Activated CD8-positive, alpha-beta memory T cell treated with anti-CD3 and anti-CD28 coated beads, Interleukin-2, amount 50 U/mL, for 24 hours (primary cell): ENCODE results near the gene SPIN4.
"Not testable (repeated sequence)": the region's sequence is repeated elsewhere in the genome, so short reads cannot be mapped to it uniquely, and the experiment has no call there.

Source experiments
- DNase-seq: peaks from one replicate; pipeline ENCODE4 v3.0.0-alpha.2; 2020; ENCODE audit errors: extremely low read depth

Gene SPIN4

GRCh38 chrX:63350941-63351616, at the start of gene SPIN4:
Gene SPIN4 (minus strand): TSS chrX:63351332. CDS start chrX:63350819, 513 bp downstream.
- DNase-seq: peak; percentile 17

GRCh38 chrX:63400340-63400739, 49.2 kb upstream of the SPIN4 start:
- DNase-seq: no peak

GRCh38 chrX:63394872-63395271, 43.7 kb upstream of the SPIN4 start:
- DNase-seq: no peak

- DNase-seq: not testable (repeated sequence)
Measured at GRCh38 chrX:63393094-63393493, 42.0 kb upstream of the SPIN4 start.

- no peak for DNase-seq
Measured at GRCh38 chrX:63387411-63387810, 36.3 kb upstream of the SPIN4 start.

- not testable (repeated sequence) for DNase-seq
Measured at GRCh38 chrX:63384263-63384662, 33.1 kb upstream of the SPIN4 start.

- DNase-seq: not testable (repeated sequence)
Measured at GRCh38 chrX:63373012-63373411, 21.9 kb upstream of the SPIN4 start.

- not testable (repeated sequence) for DNase-seq
Measured at GRCh38 chrX:63367699-63368098, 16.6 kb upstream of the SPIN4 start.

- DNase-seq: no peak
Measured at GRCh38 chrX:63363788-63364187, 12.7 kb upstream of the SPIN4 start.

GRCh38 chrX:63361494-63361893, 10.4 kb upstream of the SPIN4 start:
- DNase-seq: no peak

GRCh38 chrX:63354484-63354883, 3.4 kb upstream of the SPIN4 start:
- no peak for DNase-seq

- no peak for DNase-seq
Measured at GRCh38 chrX:63350465-63350877, 661 bp downstream of the SPIN4 start.

- DNase-seq: no peak
Measured at GRCh38 chrX:63349307-63349706, 1.8 kb downstream of the SPIN4 start.

- DNase-seq: no peak
Measured at GRCh38 chrX:63330681-63331080, 20.5 kb downstream of the SPIN4 start.

- no peak for DNase-seq
Measured at GRCh38 chrX:63327788-63328187, 23.3 kb downstream of the SPIN4 start.

- no peak for DNase-seq
Measured at GRCh38 chrX:63299596-63299995, 51.5 kb downstream of the SPIN4 start.
